ENCODE results near the gene GNB2. TPM values are rescaled to one million over a fixed set of nuclear protein-coding genes. Genes with fewer than 3 reads are reported as not detected.

The GNB2 gene
- total and polyA plus RNA-seq, 8 donors: 151 to 273 (median 200) TPM

GRCh38 chr7:100639995-100640516 is 33.5 kb upstream of the GNB2 start:
- no peak for ATAC-seq

DNA sequence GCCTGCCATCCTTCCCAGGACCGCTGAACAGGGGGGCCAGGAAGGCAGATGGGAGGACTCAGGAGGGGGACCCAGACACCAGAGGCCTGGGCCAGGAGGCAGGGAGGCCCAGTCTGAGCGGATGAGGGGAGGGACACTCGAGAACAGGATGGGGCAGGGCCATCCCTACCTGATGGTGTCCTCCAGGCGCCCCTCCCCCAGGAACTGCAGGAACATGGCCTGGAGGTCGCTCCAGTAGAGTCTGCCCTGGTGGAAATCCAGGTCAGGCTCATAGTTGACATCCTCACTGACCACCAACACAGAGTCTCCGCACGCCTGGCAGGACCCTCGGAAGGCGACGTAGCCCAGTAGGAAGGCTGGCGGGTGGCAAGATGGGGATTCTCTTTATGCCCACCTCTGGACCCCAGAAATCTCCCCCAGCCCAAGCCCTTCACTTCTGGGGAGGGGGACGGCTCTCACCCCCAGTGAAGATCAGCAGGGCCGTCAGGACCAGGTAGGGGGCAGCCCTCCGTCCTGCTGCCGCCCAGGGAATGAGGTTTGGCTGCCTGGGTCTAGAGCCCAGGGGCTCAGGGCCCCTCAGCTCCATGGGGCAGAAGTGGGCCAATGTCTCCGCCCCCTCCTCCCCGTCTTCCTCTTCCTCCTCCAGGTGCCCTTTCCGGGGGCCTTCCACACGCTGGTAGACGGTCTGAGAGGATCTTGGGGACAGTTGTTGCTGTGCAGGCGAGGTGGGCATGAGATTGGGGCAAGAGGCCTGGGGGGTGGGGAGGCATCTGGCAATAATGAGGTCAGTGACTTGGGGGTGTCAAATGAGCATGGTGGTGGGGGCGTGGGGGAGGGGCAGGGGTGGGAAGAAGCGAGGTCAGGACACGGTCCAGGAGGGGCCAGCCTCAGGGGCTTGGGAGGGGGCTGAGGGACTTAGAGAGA is 32.8 kb upstream of the GNB2 start:
- intact Hi-C loops (cut with DNase I): no loop called here
- Histone ChIP-seq H3K27me3 (peaks cover 0 to 51% of the 10 kb centered on the region in 2 donors), H3K4me3 (no peak overlapping the region), H3K9me3 (no peaks in the 10 kb centered on the region), H3K27ac (no peak overlapping the region), H3K4me1 (no peaks in the 10 kb centered on the region), H3K36me3 (no peaks in the 10 kb centered on the region)
- DNase-seq (no peak), ATAC-seq (no peak)
- TF ChIP-seq, protein P1, sequence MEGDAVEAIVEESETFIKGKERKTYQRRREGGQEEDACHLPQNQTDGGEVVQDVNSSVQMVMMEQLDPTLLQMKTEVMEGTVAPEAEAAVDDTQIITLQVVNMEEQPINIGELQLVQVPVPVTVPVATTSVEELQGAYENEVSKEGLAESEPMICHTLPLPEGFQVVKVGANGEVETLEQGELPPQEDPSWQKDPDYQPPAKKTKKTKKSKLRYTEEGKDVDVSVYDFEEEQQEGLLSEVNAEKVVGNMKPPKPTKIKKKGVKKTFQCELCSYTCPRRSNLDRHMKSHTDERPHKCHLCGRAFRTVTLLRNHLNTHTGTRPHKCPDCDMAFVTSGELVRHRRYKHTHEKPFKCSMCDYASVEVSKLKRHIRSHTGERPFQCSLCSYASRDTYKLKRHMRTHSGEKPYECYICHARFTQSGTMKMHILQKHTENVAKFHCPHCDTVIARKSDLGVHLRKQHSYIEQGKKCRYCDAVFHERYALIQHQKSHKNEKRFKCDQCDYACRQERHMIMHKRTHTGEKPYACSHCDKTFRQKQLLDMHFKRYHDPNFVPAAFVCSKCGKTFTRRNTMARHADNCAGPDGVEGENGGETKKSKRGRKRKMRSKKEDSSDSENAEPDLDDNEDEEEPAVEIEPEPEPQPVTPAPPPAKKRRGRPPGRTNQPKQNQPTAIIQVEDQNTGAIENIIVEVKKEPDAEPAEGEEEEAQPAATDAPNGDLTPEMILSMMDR (IDR thresholded peaks at IDR 0.05): no peak

More at GRCh38 chr7:100639995-100640516, 33.5 kb upstream of the GNB2 start:
- TF ChIP-seq, protein P1 (IDR thresholded peaks at IDR 0.05): no peak
- Histone ChIP-seq H3K36me3 (no peaks in the 10 kb centered on the region), H3K27ac (no peak overlapping the region), H3K4me3 (no peak overlapping the region), H3K9me3 (no peaks in the 10 kb centered on the region), H3K27me3 (peaks cover 0 to 48% of the 10 kb centered on the region in 2 donors), H3K4me1 (no peaks in the 10 kb centered on the region)
- DNase-seq: no peak
- intact Hi-C loops (cut with DNase I): no loop called here

DNA sequence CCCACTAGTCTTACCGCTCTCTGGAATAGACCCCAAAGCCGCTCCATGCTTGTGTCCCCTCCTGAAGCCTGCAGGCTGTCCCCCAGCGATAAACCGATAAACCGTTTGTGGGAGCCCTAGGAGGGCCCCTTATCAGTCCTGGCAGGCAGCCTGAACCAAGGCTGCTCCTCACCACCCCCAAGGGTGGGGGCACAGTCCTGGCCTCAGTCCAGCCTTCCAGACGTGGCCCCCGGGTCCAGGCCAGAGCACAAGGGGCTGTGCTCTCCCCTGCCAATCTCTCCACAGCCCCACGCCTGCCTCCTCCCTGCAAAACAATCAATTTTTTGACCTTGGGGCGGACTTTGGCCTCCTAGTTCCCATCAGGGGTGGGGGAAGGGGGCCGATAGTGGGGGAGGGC is 32.1 kb upstream of the GNB2 start, which contains the start of gene TFR2:
TSS of gene TFR2 (minus strand) at position 90 of the 397 bp plus-strand sequence. CDS start at position 47, 43 bp downstream.
- Histone ChIP-seq H3K4me1 (no peaks in the 10 kb centered on the region), H3K4me3 (no peak within 1 kb of the TSS), H3K9me3 (no peaks in the 10 kb centered on the region), H3K36me3 (no peaks in the 10 kb centered on the region), H3K27ac (no peak within 1 kb of the TSS), H3K27me3 (peaks cover 0 to 58% of the 10 kb centered on the region in 2 donors)
- TF ChIP-seq, protein P1 (IDR thresholded peaks at IDR 0.05): no peak
- intact Hi-C loops (cut with DNase I): no loop called here
- no peak for DNase-seq
- no peak for ATAC-seq

GRCh38 chr7:100641860-100642533 is 31.5 kb upstream of the GNB2 start:
- intact Hi-C loops (cut with DNase I): no loop called here
- Histone ChIP-seq H3K9me3 (no peaks in the 10 kb centered on the region), H3K27ac (no peak overlapping the region), H3K36me3 (no peaks in the 10 kb centered on the region), H3K27me3 (peaks cover 0 to 63% of the 10 kb centered on the region in 2 donors), H3K4me1 (no peaks in the 10 kb centered on the region), H3K4me3 (no peak overlapping the region)
- TF ChIP-seq, protein P1 (IDR thresholded peaks at IDR 0.05): no peak
- DNase-seq: no peak
- no peak for ATAC-seq

- no peaks in the 10 kb centered on the region for H3K36me3 ChIP-seq
- H3K4me1 ChIP-seq: no peaks in the 10 kb centered on the region
- DNase-seq: no peak
- H3K4me3 ChIP-seq: no peak overlapping the region
- TF ChIP-seq, protein P1 (IDR thresholded peaks at IDR 0.05): no peak
- no peaks in the 10 kb centered on the region for H3K9me3 ChIP-seq
- peaks cover 0 to 68% of the 10 kb centered on the region in 2 donors for H3K27me3 ChIP-seq
- intact Hi-C loops (cut with DNase I): no loop called here
- ATAC-seq: peak; percentile 24
- H3K27ac ChIP-seq: no peak overlapping the region
Measured at GRCh38 chr7:100642534-100642907, 31.0 kb upstream of the GNB2 start.

Measured in left lung (tissue), 10 donors.